Activated CD8-positive, alpha-beta memory T cell treated with anti-CD3 and anti-CD28 coated beads for 1 hour (primary cell): ENCODE measurements around the gene EME1.
A peak's percentile ranks its signal among the peaks of the same experiment; 100 is the strongest.

Experiments
- DNase-seq, 2 donors: peaks; one replicate each; pipeline ENCODE4 v3.0.0-alpha.2; 2020; ENCODE audit warnings: low read depth in 1 of 2; ENCODE audit errors: extremely low read depth in 1 of 2

Gene EME1

DNA sequence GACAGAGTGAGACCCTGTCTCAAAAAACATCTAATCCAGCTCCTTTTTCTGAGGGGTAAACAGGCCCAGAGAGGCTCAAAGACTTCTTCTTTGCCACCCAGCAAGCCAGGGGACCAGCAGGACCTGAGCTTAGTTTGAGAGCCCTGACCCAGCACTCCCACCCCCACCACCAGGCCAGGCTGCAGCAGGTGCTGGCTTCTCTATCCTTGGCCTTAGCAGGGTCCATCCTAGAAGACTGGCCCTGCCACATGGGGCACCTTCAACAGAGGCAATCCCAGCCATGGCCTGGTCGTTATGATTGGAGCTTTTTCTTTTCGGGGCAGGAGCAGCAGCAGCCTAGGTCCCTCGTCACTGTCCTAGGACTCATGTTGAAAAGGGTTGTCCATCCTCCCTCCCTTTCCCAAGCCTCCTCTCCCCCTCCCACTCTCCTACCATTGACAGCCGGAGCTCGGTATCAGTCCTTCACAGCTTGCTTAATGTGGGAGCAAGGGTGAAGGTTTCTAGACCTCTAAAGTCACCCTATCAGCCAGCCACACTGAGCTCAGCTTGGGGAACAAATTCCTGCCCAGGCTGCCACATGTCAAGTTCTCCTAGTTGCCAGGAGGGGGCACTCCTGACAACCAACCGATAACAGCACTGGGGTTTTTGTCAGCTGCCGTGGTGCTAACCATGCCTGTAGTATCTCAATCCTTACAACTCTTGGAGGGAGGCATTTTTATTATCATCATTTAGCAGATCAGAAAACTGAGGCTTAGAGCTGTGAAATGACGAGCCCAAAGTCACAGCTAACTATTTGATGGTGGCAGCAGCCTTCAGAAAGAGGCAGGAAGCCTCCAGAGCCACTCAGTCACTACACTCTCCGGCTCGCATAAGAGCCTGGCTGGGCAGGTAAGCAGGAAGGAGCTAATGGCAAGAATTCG lies 11.2 kb upstream of the EME1 start:
- peak in 1 of 2 donors; percentile 19 for DNase-seq

DNA sequence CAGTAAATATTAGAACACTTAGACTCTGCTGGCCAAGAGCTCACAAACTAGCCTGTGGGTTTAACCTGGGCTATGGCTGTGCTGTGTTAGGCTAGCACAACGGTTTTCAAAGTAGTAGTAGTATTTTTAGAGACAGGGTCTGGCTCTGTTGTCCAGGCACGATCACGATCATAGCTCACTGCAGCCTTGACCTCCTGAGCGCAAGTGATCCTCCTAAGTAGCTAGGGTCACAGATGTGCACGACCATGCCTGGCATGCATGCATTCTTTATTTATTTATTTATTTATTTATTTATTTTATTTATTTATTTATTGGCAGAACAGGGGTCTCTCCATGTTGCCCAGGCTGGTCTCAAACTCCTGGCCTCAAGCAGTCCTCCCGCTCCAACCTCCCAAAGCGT lies 10.4 kb upstream of the EME1 start:
- DNase-seq = no peak

DNA sequence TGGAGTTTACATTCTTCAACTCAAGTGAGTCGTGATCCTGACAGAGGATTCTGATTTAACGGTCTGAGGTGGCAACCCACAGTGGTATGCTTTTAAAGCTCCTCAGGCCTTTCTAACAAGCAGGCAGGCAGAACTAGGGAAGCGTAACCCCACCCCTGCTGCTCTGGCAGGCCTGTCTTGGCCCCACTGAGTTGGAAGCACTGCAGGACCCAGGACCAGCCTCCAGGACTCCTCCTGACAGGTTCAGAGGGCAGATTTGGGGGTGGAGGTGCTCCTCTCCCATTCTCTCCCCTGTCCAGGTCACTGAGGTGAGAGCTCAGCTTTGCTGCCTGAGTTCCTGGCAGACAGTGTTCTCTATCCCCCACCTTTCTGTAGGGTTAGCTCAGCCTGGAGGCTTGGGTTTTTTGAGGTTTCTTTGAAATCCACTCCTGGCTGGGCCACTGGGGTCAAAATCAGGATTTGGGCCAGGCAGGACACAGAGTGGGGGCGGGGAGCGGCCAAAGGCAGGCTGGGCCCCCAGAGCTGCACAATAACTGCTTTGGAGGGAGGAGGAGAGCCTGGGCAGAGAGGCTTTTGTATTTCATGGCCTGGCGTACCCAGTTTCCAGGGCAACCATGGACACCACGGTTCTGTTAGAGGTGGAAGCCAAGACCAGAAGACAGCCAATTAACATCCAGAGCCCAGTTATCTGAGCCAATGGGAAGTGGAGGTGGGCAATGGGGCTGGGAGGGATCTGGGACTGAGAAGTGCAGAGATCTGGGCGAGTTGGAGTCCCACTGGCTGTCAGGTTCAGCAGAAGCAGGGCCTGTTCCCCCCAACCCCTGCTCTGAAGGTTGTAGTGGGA lies 9.6 kb upstream of the EME1 start:
- DNase-seq = no peak

DNA sequence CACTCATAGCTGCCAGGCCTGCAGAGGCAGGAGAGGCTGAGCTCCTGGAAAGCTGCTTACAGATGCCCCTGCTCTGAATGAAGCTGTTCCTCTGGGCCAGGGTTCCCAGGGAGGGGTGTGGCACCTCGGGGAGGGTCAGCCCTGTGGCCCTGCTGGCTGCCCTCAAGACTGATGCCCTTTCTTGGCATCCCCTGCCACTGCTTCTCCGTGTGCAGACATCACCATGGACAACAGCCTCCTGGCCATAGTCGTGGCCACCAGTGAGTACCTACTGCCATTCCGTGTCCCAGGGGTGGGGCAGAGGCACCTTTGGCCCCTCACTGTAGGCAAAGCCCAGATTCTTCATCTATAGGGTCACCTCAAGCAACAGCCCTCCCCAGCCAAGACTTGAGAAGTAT lies 9.0 kb upstream of the EME1 start:
- DNase-seq = no peak

DNA sequence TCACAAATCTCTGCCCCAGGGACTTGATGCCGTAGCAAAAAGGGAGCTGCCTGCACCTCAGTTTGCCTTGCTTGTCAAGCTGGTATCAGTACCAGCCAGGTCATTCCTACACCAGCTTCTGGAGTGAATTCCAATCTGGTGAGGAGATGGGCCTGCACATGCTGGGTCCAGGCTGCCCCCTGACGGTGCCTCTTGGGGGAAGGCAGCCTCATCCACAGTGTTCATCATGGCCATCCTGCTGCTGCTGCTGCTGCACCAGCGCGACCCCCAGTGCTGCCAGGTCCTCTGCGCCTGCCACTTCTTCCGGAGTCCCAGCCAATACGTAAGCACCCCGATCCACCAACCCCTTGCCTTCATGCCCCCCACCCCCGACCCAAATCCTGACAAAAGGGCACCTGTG lies 8.3 kb upstream of the EME1 start:
- no peak for DNase-seq

DNA sequence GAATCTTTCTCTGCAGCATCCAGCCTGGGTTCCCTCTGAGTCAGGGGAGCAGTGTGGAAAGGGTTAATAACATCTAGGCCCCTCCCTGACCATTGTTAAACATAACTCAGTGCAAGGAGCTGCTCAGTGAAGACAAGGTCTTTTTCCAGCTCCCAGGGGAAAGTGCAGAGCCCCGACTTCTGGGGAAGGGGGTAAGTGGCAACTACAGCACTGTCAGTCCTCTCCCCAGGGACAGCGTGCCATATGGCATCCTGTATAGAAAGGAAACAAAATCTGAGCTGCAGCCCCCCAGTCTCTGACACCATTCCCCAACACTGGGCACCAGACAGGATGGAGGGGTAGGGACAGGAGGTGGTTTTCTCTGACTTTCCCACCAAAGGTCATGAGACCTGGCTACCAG lies 7.9 kb upstream of the EME1 start:
- DNase-seq = no peak

DNA sequence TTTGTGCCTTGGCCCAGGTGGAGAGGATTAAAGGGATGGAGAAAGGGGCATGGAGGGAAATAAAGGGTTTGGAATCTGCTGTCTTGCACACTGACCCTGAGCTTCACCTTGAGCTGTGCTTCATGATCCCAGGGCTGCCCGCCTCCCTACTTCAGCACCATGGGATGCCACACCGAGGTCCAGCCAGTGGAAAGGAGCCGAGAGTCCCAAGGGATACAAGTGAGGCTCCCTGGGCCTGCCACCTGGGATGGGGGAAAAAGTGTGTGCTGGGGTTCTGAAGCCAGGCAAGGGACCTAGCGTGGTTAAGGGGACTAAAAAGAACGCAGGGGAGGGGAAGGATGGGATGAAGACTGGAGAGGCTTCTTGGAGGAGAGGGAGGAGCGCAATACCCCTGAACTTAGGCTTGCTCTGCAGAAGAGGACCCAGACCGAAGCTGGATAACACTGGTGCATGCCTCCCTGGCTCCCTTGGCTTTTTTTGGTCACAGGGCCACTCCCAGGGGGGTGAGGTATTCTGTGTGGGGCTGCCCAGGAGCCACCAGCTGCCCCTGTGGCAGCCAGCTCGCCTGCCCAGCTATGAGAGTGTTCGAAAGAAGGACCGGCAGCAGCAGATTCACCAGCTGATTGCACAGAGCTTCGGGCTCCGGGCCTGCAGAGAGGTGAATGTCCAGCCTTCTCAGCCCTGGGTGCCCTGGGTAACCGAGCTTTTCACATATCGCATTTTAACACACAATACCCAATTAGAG lies 7.2 kb upstream of the EME1 start:
- no peak for DNase-seq

DNA sequence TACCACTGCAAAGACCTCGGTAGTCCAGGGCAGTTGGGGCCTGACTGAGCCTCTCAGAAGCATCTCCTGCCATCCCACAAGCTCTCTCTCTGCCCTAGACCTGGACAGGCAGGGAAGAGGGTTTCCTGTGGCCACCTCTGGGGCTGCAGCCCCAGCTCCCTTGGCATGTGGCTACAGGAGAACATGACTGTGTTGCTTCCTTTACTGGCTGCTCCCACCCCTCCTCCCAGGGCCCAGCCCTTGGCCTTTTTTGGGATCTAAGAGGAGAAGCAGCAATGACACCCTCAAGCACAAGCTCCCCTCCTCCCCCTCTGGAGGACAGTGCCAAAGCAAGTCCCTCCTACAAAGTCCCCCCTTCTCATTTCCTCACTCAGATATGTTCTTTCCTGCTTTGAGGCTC lies 5.6 kb upstream of the EME1 start:
- DNase-seq = no peak

DNA sequence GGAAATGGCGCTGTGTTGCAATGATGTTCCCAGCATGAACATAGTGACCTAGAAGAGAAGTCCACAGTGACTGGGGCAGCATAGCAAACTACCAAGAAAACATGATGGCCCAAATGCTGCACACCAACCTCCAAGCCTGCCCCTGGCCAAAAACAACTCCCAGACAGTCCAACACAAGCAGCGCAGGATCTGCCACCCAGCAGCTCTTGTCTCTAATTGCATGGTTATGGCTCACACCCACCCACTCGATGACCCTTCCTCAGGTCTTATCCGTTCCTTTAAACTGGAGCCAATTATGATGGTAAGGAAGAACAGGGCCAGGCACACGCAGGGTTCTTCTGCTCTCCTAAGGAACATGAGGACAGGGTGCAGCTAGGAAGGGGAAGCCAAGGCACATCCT lies 3.0 kb upstream of the EME1 start:
- DNase-seq = no peak

DNA sequence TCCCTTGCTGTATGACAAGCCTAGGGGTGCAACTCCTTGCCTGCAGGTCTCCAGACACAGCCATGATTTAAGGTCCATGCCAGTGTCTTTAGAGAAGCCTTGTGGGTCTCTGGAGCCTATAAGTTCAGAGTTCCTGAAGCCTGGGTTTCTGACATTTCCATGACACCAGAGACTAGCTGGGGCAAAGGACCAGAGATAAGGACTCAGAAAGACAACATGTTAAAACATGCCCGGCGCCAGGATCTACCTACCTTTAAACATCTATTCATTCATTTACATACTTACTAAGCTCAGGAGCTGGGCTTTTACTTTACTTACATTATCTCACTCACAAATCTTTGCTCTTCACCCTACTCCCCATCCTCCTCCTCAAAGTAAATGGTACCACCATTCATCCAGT lies 1.5 kb upstream of the EME1 start:
- DNase-seq = no peak

DNA sequence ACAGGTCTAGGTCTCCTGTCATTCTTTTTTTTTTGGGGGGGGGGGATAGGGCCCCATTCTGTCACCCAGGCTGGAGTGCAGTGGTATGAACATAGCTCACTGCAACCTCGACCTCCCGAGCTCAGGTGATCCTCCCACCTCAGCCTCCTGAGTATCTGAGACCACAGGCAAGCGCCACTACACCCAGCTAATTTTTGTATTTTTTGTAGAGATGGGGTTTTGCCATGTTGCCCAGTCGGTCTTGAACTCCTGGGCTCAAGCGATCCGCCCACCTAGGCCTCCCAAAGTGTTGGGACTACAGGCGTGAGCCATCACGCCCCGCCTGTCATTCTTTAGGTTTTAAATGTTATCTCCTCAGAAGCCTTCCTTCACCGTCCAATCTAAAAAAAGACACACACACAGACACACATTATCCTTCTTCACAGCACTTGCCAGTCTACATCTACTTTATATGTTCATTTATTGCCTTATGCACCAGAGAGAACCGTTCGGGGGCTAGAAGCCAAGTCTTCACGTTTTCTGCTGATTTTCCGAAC lies 739 bp upstream of the EME1 start:
- DNase-seq = no peak

DNA sequence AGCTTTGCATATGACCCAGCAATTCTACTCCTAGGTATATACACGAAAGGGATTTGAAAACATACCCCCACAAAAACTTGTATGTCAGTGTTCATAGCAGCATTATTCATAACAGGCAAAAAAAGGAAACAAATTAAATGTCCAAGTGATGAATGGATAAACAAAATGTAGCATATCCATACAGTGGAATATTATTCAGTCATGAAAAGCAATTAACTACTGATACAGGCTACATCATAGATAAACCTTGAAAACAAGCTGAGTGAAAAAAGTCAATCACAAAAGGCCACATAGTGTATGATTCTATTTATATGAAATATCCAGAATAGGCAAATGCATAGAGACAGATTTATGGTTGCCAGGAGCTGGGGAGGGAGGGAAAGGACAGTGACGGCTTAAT lies 676 bp downstream of the EME1 start:
- no peak for DNase-seq

DNA sequence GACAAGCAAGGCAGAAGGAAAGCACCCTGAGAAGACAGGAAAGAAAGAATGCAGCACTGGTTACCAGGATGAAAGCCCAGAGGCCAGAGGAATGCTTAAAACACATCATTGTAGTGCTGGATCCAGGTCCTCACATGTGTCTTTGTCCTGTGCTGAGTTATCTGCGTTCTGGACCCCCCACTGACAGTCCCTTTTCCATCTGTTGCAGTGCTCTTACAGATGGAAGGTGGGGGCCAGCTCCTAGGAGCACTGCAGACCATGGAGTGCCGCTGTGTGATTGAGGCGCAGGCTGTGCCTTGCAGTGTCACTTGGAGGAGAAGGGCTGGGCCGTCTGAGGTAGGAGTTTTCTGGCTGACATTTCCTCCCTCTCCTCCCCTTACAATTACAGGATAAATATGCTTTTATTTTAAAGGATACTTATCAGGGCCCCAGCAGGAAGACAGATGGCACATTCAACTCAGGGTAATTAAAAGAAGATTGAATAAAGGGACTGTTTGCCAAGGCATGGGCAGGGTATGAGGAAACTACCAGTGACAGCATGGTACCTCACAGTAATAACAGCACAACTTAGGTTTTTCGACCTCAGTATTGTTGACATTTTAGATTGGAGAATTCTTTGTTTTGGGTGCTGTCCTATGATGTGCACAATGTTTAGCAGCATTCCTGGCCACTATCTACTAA lies 3.0 kb downstream of the EME1 start:
- no peak for DNase-seq

DNA sequence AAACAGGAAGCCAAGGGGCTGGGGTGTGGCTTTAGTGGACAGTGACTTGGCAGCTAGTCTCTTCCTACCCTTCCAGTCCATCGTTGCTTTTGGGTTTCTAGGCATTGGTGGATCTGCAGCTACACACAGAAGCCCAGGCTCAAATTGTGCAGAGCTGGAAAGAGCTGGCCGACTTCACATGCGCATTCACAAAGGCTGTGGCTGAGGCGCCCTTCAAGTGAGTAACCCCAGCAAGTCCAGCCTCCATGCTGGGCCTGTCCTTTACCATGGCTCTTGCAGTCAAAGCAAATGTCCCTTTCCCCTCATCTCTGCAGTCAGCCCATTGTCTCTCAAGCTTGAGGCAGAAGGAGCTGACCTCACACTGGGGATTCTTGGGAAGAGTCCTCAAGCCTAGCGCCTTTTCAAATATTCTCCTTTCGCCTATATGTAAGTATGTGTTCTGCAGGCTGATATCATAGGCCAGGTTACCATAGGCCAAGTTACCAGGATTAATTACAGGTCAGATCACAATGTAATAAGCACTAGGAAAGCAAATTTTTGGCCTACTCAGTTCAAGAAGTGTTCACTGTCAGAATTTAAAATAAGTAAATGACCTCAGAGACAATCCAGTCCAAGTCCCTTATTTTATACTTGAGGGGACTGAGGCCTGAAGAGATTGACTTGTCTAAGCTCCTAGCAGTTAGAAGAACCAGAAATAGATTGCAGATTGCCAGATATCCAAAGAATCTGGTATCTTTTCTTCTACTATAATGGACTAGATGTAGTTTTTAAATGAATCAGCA lies 6.5 kb downstream of the EME1 start:
- no peak for DNase-seq

DNA sequence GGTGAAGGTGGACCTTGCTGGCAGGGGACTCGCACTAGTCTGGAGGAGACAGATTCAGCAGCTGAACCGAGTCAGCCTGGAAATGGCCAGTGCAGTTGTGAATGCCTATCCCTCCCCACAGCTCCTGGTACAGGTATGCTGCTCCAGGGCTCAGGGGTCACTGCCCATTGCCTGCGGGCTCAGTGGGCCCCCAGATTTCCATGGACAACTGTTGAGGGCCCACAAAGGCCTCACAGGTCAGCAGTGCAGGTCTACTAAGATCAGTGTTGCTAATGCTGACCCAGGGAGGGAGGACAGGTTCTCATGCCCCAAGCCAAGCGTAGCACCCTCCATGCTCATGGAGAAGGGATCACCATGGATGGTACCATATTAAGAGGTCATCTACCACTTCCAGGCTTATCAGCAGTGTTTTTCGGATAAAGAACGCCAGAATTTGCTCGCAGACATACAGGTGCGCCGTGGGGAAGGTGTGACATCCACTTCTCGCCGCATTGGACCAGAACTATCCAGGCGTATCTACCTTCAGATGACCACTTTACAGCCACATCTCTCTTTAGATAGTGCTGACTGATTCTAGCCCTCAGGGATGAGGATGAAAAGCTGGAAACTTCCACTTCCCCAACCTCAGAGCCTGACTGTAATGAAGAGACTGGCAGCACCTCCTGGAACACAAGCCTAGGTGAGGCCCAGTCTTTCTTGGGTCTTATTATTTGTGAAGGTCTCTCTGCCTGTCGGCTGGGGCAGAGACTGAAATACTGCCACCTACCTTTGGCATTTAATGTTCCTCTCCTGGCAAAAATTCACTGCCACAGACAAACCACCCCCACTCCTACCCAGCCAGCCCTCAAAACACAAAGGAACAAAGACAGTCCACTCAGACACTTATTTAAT lies 7.6 kb downstream of the EME1 start:
- DNase-seq = no peak

DNA sequence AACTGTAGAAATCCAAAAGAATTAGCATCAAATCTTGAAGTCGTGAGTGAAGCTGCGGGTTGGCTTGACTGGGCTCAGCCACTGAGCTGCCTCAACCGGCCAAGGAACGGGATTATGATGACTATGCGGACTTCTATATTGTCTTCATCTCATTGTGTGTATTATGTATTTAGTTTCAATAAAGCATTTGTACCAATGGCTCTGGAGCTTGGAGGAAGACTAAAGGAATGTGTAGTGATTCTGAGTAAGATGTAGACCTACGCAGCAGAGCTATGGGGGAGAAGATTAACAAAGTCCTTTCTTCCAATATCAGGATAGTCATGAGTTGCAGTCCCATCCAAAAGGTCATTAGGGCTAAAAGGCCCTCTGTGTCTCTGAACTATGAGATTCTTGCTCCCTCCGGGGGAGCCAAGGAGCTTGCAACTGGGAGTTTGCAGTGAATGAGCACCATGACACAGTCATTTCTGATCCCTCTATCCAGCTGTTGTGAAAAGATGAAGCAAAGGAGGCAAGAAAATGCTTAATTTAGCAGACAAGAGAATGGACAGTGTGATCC lies 8.3 kb downstream of the EME1 start:
- DNase-seq = no peak

DNA sequence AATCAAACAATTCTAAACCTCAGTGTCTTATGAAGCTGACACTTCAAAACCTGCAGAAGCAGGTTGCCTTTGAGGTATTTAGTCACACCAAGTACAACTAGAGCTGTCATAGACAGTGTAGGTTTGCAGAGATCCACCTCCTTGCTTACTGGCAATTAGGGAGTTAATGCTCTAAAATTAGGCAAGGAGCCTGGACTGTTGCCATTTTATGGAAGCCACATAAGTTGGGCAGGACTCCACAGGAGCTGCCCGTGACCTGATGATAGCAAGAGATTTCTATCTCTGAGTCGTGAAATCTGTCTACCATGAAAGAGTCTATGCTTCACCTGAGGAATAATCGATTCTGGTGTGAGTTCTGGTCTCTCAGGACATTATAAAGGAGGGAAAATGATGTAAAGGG lies 8.9 kb downstream of the EME1 start:
- no peak for DNase-seq

DNA sequence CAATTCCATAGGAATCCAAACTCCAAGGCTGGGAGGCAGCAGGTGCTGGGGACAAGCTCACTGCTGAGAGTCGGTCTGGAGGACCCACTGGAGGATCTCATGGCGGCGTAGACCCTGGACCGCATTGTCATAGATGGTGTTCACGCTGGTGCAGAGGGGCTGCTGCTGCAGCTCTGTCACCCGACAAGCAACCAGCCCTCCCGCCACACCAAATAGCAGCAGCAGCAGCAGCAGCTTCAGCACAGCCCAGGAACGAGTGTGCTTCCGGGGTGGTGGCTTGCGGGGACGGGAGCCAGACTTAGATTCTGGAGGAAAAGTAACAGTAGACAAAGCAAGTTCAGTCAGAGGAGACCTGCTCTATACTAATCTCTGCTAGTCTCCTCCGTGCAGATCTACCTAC lies 9.9 kb downstream of the EME1 start:
- DNase-seq = no peak

DNA sequence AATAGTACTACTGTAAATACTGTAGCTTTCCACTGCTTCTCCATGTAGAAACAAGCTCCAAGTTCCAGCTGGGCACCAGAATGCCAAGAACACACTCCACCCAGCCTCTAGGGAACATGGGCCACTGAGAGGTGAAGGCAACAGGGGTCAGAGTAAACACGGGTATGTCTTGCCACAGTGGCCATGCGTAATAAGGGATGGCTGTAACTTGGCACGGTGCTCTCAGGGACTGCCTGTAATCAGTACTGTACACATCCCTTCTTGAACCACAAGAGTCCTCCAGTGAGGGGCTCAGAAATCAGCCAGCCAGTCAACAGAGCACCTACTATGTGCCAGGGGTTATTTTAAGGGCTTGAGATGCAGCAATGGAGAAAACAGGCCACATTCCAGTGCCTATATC lies 13.5 kb downstream of the EME1 start:
- DNase-seq = no peak
